NB4 (cell line): Measurements from ENCODE around the gene KRTAP5-4.

Experiments used
- CTCF ChIP-seq: IDR thresholded peaks from one replicate; pipeline ENCODE4 v1.5.1; 2012; ENCODE audit warnings: low read depth, low read length
- MAX ChIP-seq: IDR thresholded peaks from 2 replicates; pipeline ENCODE4 v1.6.1; 2011; ENCODE audit warnings: low read depth, low read length
- MYC ChIP-seq: IDR thresholded peaks from 2 replicates; pipeline ENCODE4 v1.6.1; 2011; ENCODE audit warnings: low read depth, low read length
- POLR2A ChIP-seq: IDR thresholded peaks from 2 replicates; pipeline ENCODE4 v1.6.1; 2011; ENCODE audit warnings: mild to moderate bottlenecking; ENCODE audit not compliant: insufficient read length; ENCODE audit errors: extremely low read depth

GRCh38 chr11:1598816-1599215 lies 23.1 kb downstream of the KRTAP5-4 start:
- TF ChIP-seq CTCF (no peak), POLR2A (no peak), MAX (no peak), MYC (no peak)
